Adrenal gland (tissue), 5 donors: ENCODE measurements around the gene HOXA1.

Experiments used
- POLR2A ChIP-seq, 2 donors: fragments of 450-650 bp; IDR thresholded peaks; one replicate each; pipeline ENCODE4 v1.6.1; 2017; ENCODE audit warnings: antibody characterized with exemption in 2 of 2, mild to moderate bottlenecking in 2 of 2, moderate library complexity in 1 of 2
- TF ChIP-seq, protein P1 (sequence below), 6 experiments: fragments of 450-650 bp in 4 of 6; fragments of 200-600 bp in 2 of 6; sonication (generic) in 1 of 6; IDR thresholded peaks; 1 replicate in 5 of 6; 2 replicates in 1 of 6; pipeline versions ENCODE4 v1.5.1 to v1.8.0; 2016 to 2021; ENCODE audit warnings: antibody characterized with exemption in 6 of 6, mild to moderate bottlenecking in 2 of 6, moderate library complexity in 1 of 6
- donor health status: DM: no; HTN: no; CAD: no.

DNA sequence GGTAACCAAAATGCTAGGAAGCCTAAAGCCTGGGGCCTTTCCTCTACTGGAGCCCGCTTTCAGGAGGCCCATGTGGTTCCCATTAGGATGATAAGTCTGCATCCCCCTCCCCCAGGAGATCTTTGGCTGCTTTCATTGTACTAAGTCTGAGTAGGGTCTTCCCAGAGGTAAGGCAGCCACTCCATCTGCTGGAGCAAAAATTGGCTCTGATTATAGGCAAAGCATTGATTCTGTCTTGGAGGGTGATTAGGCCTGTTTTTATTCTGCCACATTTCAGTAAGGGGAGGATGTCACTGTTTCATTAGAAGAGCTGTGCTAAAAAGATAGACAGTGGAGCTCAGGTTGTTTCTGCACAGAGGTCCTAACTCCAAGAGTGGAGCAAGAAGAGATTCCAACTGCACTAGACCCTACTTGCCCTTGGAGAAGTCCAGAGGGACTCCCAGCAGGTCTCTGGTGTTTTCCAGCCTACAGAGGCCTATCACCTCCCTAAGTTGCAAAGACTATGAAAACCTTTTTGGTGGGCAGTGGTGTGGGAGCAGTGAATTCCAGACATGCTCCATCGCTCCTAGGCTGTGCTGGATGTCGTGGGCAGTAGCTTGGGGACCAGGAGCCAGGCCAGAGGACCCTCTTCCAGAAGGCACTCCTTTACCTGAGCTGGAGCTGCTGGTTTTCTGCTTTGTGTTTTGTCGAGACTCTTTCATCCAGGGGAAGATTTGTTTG lies 13.8 kb upstream of the HOXA1 start:
- TF ChIP-seq, protein P1, sequence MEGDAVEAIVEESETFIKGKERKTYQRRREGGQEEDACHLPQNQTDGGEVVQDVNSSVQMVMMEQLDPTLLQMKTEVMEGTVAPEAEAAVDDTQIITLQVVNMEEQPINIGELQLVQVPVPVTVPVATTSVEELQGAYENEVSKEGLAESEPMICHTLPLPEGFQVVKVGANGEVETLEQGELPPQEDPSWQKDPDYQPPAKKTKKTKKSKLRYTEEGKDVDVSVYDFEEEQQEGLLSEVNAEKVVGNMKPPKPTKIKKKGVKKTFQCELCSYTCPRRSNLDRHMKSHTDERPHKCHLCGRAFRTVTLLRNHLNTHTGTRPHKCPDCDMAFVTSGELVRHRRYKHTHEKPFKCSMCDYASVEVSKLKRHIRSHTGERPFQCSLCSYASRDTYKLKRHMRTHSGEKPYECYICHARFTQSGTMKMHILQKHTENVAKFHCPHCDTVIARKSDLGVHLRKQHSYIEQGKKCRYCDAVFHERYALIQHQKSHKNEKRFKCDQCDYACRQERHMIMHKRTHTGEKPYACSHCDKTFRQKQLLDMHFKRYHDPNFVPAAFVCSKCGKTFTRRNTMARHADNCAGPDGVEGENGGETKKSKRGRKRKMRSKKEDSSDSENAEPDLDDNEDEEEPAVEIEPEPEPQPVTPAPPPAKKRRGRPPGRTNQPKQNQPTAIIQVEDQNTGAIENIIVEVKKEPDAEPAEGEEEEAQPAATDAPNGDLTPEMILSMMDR (IDR thresholded peaks at IDR 0.05), result no peak
- TF ChIP-seq POLR2A (IDR thresholded peaks at IDR 0.05), result no peak
